HUES64 (cell line): ENCODE data around the gene MMP1.
A peak's percentile ranks its signal among the peaks of the same experiment; 100 is the strongest.

Source experiments
- H3K27ac ChIP-seq: 2 replicates; pipeline ENCODE4 v1.7.0; 2013; ENCODE audit warnings: low read depth, low read length, inconsistent platforms
- H3K27me3 ChIP-seq: 2 replicates; pipeline ENCODE4 v1.6.1; 2013; ENCODE audit warnings: mild to moderate bottlenecking, low read length; ENCODE audit not compliant: insufficient read depth
- H3K36me3 ChIP-seq: 2 replicates; pipeline ENCODE4 v1.6.1; 2013; ENCODE audit warnings: mild to moderate bottlenecking, low read length; ENCODE audit not compliant: insufficient read depth
- H3K4me1 ChIP-seq: 2 replicates; pipeline ENCODE4 v1.6.1; 2013; ENCODE audit warnings: mild to moderate bottlenecking, low read length, moderate library complexity; ENCODE audit not compliant: insufficient read depth
- H3K4me3 ChIP-seq: 2 replicates; pipeline ENCODE4 v1.5.1; 2013; ENCODE audit warnings: mild to moderate bottlenecking, low read length, moderate library complexity
- H3K9ac ChIP-seq: 2 replicates; pipeline ENCODE4 v1.6.1; 2013; ENCODE audit warnings: mild to moderate bottlenecking, low read depth, low read length
- H3K9me3 ChIP-seq: 2 replicates; pipeline ENCODE4 v1.6.1; 2013; ENCODE audit warnings: low read depth, low read length; ENCODE audit not compliant: insufficient read depth
- WGBS: fragments of 150-250, 120-280 bp; methylation state at CpG from one replicate; pipeline ENCODE4 v1.1.7; 2013; ENCODE audit warnings: missing lambda C conversion rate; 5-methylcytosine and 5-hydroxymethylcytosine counted together

Gene MMP1

GRCh38 chr11:102781676-102782075 lies 16.3 kb downstream of the MMP1 start:
- Histone ChIP-seq H3K4me1 (peaks cover 19% of the 10 kb centered on the region), H3K9ac (no peak overlapping the region), H3K4me3 (no peak overlapping the region), H3K36me3 (no peaks in the 10 kb centered on the region), H3K27me3 (no peaks in the 10 kb centered on the region), H3K9me3 (no peaks in the 10 kb centered on the region), H3K27ac (no peak overlapping the region)
- 98% methylated on average over 1 of the region's 2 CpGs for WGBS

- Histone ChIP-seq H3K36me3 (no peaks in the 10 kb centered on the region), H3K9me3 (no peaks in the 10 kb centered on the region), H3K27ac (peak within 1 kb of the TSS; percentile 69), H3K27me3 (no peaks in the 10 kb centered on the region), H3K9ac (peak within 1 kb of the TSS; percentile 4; the same call in 1 of the 2 replicates), H3K4me3 (no peak within 1 kb of the TSS), H3K4me1 (peaks cover 19% of the 10 kb centered on the region)
- WGBS, result 57% methylated on average over 2 of the region's 2 CpGs
Observed at GRCh38 chr11:102780491-102780918, 17.5 kb downstream of the MMP1 start, which contains the start of gene MMP10. Gene MMP10 (minus strand): TSS chr11:102780628. CDS start chr11:102780591, 37 bp downstream.

GRCh38 chr11:102776454-102776853 lies 21.5 kb downstream of the MMP1 start:
- 95% methylated on average over 5 of the region's 5 CpGs for WGBS
- Histone ChIP-seq H3K27ac (no peak overlapping the region), H3K4me1 (peaks cover 19% of the 10 kb centered on the region), H3K4me3 (no peak overlapping the region), H3K36me3 (no peaks in the 10 kb centered on the region), H3K9ac (no peak overlapping the region), H3K9me3 (no peaks in the 10 kb centered on the region), H3K27me3 (no peaks in the 10 kb centered on the region)

- Histone ChIP-seq H3K9me3 (no peaks in the 10 kb centered on the region), H3K4me3 (no peak overlapping the region), H3K9ac (no peak overlapping the region), H3K27me3 (no peaks in the 10 kb centered on the region), H3K36me3 (no peaks in the 10 kb centered on the region), H3K27ac (no peak overlapping the region), H3K4me1 (no peaks in the 10 kb centered on the region)
- WGBS, result 93% methylated on average over 4 of the region's 4 CpGs
Observed at GRCh38 chr11:102773386-102773785, 24.6 kb downstream of the MMP1 start.

- Histone ChIP-seq H3K9ac (no peak overlapping the region), H3K4me3 (no peak overlapping the region), H3K4me1 (no peaks in the 10 kb centered on the region), H3K27ac (no peak overlapping the region), H3K27me3 (no peaks in the 10 kb centered on the region), H3K9me3 (no peaks in the 10 kb centered on the region), H3K36me3 (no peaks in the 10 kb centered on the region)
- 79% methylated on average over 1 of the region's 1 CpG for WGBS
Observed at GRCh38 chr11:102771351-102771750, 26.6 kb downstream of the MMP1 start.

GRCh38 chr11:102770191-102770590 lies 27.8 kb downstream of the MMP1 start:
- no peaks in the 10 kb centered on the region for H3K4me1 ChIP-seq
- H3K27me3 ChIP-seq, result no peaks in the 10 kb centered on the region
- H3K27ac ChIP-seq, result no peak overlapping the region
- H3K9ac ChIP-seq, result no peak overlapping the region
- no peaks in the 10 kb centered on the region for H3K9me3 ChIP-seq
- no peak overlapping the region for H3K4me3 ChIP-seq
- H3K36me3 ChIP-seq, result no peaks in the 10 kb centered on the region

- no peaks in the 10 kb centered on the region for H3K4me1 ChIP-seq
Observed at GRCh38 chr11:102767800-102768199, 30.2 kb downstream of the MMP1 start.

GRCh38 chr11:102763440-102763839 lies 34.5 kb downstream of the MMP1 start:
- WGBS, result 78% methylated on average over 2 of the region's 2 CpGs
- Histone ChIP-seq H3K4me3 (no peak overlapping the region), H3K36me3 (no peaks in the 10 kb centered on the region), H3K9me3 (no peaks in the 10 kb centered on the region), H3K27me3 (no peaks in the 10 kb centered on the region), H3K9ac (no peak overlapping the region), H3K4me1 (peaks cover 11% of the 10 kb centered on the region; the same call in 1 of the 2 replicates), H3K27ac (no peak overlapping the region)

More at GRCh38 chr11:102767800-102768199, 30.2 kb downstream of the MMP1 start:
- H3K9ac ChIP-seq, result no peak overlapping the region
- no peaks in the 10 kb centered on the region for H3K27me3 ChIP-seq
- no peak overlapping the region for H3K4me3 ChIP-seq
- H3K9me3 ChIP-seq, result no peaks in the 10 kb centered on the region
- H3K27ac ChIP-seq, result no peak overlapping the region
- H3K36me3 ChIP-seq, result no peaks in the 10 kb centered on the region
- 97% methylated on average over 17 of the region's 18 CpGs for WGBS

- H3K27me3 ChIP-seq, result no peaks in the 10 kb centered on the region
- no peaks in the 10 kb centered on the region for H3K9me3 ChIP-seq
- H3K4me3 ChIP-seq, result no peak overlapping the region
- H3K9ac ChIP-seq, result no peak overlapping the region
- no peaks in the 10 kb centered on the region for H3K36me3 ChIP-seq
- WGBS, result 81% methylated on average over 1 of the region's 2 CpGs
- peaks cover 11% of the 10 kb centered on the region; the same call in 1 of the 2 replicates for H3K4me1 ChIP-seq
- H3K27ac ChIP-seq, result no peak overlapping the region
Observed at GRCh38 chr11:102762361-102762767, 35.6 kb downstream of the MMP1 start.

- Histone ChIP-seq H3K27me3 (no peaks in the 10 kb centered on the region), H3K36me3 (no peaks in the 10 kb centered on the region), H3K4me3 (no peak overlapping the region), H3K4me1 (peaks cover 11% of the 10 kb centered on the region; the same call in 1 of the 2 replicates), H3K9me3 (no peaks in the 10 kb centered on the region), H3K9ac (no peak overlapping the region), H3K27ac (no peak overlapping the region)
- WGBS, result 93% methylated on average over 4 of the region's 4 CpGs
Observed at GRCh38 chr11:102761646-102762238, 36.2 kb downstream of the MMP1 start.

GRCh38 chr11:102760344-102761035 lies 37.5 kb downstream of the MMP1 start:
- no peaks in the 10 kb centered on the region for H3K27me3 ChIP-seq
- H3K4me1 ChIP-seq, result peaks cover 11% of the 10 kb centered on the region; the same call in 1 of the 2 replicates
- 93% methylated on average over 4 of the region's 4 CpGs for WGBS
- no peaks in the 10 kb centered on the region for H3K36me3 ChIP-seq
- H3K9me3 ChIP-seq, result no peaks in the 10 kb centered on the region
- H3K9ac ChIP-seq, result no peak overlapping the region
- H3K4me3 ChIP-seq, result no peak overlapping the region
- no peak overlapping the region for H3K27ac ChIP-seq
